HEK293 (cell line): ENCODE results near the gene TSPY9.
"Not testable (repeated sequence)": the region's sequence is repeated elsewhere in the genome, so short reads cannot be mapped to it uniquely, and the experiment has no call there.

ENCODE experiments used
- CTCF ChIA-PET: fragments of 350-600 bp; formaldehyde crosslinking; extraction: SDS; loops from one replicate; lab custom pipeline; 2021; ENCODE audit warnings: antibody characterized with exemption; lab: Yijun Ruan, JAX
- POLR2A ChIA-PET: fragments of 300-600 bp; formaldehyde crosslinking; extraction: SDS; loops from one replicate; lab custom pipeline; 2020; ENCODE audit warnings: antibody characterized with exemption, inconsistent platforms; lab: Yijun Ruan, JAX
- H3K27ac ChIP-seq: fragments of 200-500 bp; sonication (Bioruptor generic); 2 replicates; pipeline ENCODE4 v1.5.1; 2014; ENCODE audit warnings: low read depth, low read length, control low read depth, inconsistent platforms; ENCODE audit errors: extremely low read depth
- H3K36me3 ChIP-seq, 2 experiments: fragments of 200-500 bp in 1 of 2; sonication (Bioruptor generic) in 1 of 2; 1 replicate in 1 of 2; 2 replicates in 1 of 2; pipeline ENCODE4 v1.5.1; 2014 to 2017; ENCODE audit warnings: inconsistent platforms in 2 of 2, low read length in 2 of 2; ENCODE audit not compliant: control insufficient read depth in 2 of 2, insufficient read depth in 1 of 2
- H3K4me1 ChIP-seq: fragments of 200-500 bp; sonication (Bioruptor generic); 2 replicates; pipeline ENCODE4 v1.5.1; 2014; ENCODE audit warnings: mild to moderate bottlenecking, low read length, inconsistent platforms; ENCODE audit not compliant: control insufficient read depth, insufficient read depth
- H3K4me3 ChIP-seq: 2 replicates; pipeline ENCODE4 v1.5.1; 2011; ENCODE audit warnings: low read depth, mild to moderate bottlenecking, control low read depth, low read length, moderate library complexity
- H3K9me3 ChIP-seq: fragments of 200-500 bp; sonication (Bioruptor generic); 2 replicates; pipeline ENCODE4 v1.5.1; 2014; ENCODE audit warnings: low read depth, low read length, inconsistent platforms; ENCODE audit not compliant: control insufficient read depth, insufficient read depth

The TSPY9 gene, protein sequence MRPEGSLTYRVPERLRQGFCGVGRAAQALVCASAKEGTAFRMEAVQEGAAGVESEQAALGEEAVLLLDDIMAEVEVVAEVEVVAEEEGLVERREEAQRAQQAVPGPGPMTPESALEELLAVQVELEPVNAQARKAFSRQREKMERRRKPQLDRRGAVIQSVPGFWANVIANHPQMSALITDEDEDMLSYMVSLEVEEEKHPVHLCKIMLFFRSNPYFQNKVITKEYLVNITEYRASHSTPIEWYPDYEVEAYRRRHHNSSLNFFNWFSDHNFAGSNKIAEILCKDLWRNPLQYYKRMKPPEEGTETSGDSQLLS

DNA sequence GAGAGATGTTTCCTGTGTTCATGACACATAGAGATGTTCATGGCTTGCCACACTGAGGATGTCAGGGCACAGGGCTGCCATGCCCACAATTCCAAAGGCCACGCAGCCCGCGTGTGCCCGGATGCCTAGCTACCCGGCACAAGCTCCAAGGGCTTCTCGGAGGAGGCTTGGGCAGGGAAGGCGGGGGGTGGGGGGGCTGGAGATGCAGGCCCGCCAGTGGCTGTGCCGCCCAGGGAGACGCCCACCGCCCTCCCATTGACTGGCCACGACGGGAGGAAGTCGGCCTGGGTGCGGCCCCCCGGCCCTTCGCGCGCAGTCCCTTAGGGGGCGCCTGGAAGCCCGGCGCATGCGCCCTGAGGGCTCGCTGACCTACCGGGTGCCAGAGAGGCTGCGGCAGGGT is at the start of gene TSPY9:
Gene TSPY9 (plus strand): TSS at position 301 of the 400 bp plus-strand sequence. CDS start 46 bp downstream, at position 347.
- H3K36me3 ChIP-seq, H3K4me3 ChIP-seq, H3K27ac ChIP-seq, H3K4me1 ChIP-seq, CTCF ChIA-PET, H3K9me3 ChIP-seq, POLR2A ChIA-PET: not testable (repeated sequence)

DNA sequence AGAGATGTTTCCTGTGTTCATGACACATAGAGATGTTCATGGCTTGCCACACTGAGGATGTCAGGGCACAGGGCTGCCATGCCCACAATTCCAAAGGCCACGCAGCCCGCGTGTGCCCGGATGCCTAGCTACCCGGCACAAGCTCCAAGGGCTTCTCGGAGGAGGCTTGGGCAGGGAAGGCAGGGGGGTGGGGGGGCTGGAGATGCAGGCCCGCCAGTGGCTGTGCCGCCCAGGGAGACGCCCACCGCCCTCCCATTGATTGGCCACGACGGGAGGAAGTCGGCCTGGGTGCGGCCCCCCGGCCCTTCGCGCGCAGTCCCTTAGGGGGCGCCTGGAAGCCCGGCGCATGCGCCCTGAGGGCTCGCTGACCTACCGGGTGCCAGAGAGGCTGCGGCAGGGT is 20.4 kb upstream of the TSPY9 start, which contains the start of gene TSPY1:
Gene TSPY1 (plus strand): TSS at position 301 of the 400 bp plus-strand sequence. CDS start 46 bp downstream, at position 347.
- H3K27ac ChIP-seq, POLR2A ChIA-PET, H3K4me3 ChIP-seq, H3K4me1 ChIP-seq, H3K36me3 ChIP-seq, H3K9me3 ChIP-seq, CTCF ChIA-PET: not testable (repeated sequence)

GRCh38 chrY:9504396-9504795 is 17.3 kb downstream of the TSPY9 start:
- H3K27ac ChIP-seq, POLR2A ChIA-PET, H3K9me3 ChIP-seq, H3K4me1 ChIP-seq, CTCF ChIA-PET, H3K4me3 ChIP-seq, H3K36me3 ChIP-seq: not testable (repeated sequence)

DNA sequence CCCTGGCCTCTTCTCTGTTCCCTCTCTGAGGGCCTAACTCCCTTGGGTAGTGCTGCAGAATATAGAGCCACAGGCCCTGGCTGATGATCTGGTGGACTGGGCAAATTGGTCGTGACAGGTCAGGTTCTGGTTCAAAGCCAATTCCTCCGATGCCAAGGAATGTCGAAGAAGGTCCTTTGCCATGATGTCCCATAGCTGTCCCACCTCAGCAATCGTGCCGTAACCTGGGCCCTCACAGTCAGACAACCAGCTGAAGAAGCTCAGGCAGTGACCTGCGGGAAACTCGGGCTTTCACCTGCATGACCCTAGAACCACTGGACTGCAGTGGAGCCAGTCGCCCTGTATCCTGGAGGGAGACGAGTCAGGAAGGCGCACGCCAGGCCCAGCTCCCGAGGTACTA is 29.2 kb downstream of the TSPY9 start:
- CTCF ChIA-PET, H3K27ac ChIP-seq, H3K4me3 ChIP-seq, H3K4me1 ChIP-seq, H3K36me3 ChIP-seq, H3K9me3 ChIP-seq, POLR2A ChIA-PET: not testable (repeated sequence)

DNA sequence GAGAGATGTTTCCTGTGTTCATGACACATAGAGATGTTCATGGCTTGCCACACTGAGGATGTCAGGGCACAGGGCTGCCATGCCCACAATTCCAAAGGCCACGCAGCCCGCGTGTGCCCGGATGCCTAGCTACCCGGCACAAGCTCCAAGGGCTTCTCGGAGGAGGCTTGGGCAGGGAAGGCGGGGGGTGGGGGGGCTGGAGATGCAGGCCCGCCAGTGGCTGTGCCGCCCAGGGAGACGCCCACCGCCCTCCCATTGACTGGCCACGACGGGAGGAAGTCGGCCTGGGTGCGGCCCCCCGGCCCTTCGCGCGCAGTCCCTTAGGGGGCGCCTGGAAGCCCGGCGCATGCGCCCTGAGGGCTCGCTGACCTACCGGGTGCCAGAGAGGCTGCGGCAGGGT is 40.5 kb downstream of the TSPY9 start, which contains the start of gene TSPY10:
Gene TSPY10 (plus strand): TSS at position 301 of the 400 bp plus-strand sequence. CDS start 46 bp downstream, at position 347.
- H3K36me3 ChIP-seq, H3K9me3 ChIP-seq, H3K4me1 ChIP-seq, H3K27ac ChIP-seq, CTCF ChIA-PET, POLR2A ChIA-PET, H3K4me3 ChIP-seq: not testable (repeated sequence)
